ENCODE measurements around the gene SOCS3.

The SOCS3 gene

GRCh38 chr17:78344666-78345065, 15.2 kb downstream of the SOCS3 start:
- no peak for TF ChIP-seq CTCF (IDR thresholded peaks at IDR 0.05; ENCODE audit: low read depth, low read length, missing control alignments)
- H3K27ac ChIP-seq, result no peak overlapping the region

DNA sequence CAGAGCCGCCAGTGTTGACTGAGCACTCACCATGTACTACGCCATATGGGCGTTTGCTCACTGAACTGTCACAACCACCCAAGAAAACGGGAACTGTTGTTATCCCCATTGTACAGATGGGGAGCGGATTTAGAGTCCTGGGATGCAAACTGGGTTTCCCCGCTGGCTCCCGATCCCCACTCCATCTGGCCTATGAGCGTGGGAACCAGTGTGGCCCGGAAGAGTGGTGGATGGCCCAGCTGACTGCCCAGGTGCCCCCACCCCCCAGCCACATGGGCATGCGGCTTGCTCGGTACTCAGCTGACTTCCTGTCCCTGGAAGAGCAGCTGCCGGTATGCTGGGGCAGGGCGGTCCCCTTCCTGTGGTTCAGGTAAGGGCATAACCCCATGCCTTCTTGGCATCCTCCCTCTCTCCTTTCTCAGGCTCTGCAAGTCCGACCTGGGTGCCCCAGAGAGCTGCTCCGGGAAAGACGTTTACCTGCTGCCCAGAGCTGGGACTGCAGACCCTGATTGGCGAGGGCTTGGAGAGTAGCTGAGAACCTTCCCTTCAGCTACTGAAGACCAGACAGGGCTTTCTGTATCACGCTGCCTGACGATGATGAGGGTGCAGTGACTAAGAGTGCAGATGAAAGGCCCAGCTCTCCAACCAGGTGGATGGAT, 16.2 kb downstream of the SOCS3 start:
- no peak for DNase-seq
- H3K27ac ChIP-seq, result peak overlapping the region; percentile 94
- H3K27me3 ChIP-seq (replicated peaks), result no peaks in the 10 kb centered on the region
- H3K4me3 ChIP-seq (ENCODE audit: low read depth, low read length), result no peak overlapping the region
- H3K36me3 ChIP-seq (replicated peaks), result no peaks in the 10 kb centered on the region
- in situ Hi-C loops (cut with HindIII; ENCODE audit: low pct_ligation_motif_present, low sequenced_read_pairs), result no loop called here
- TF ChIP-seq CTCF (IDR thresholded peaks at IDR 0.05; ENCODE audit: low read depth, low read length, missing control alignments), result no peak

More at GRCh38 chr17:78344666-78345065, 15.2 kb downstream of the SOCS3 start:
- Histone ChIP-seq H3K27me3 (replicated peaks) (no peaks in the 10 kb centered on the region), H3K36me3 (replicated peaks) (no peaks in the 10 kb centered on the region), H3K4me3 (ENCODE audit: low read depth, low read length) (no peak overlapping the region)
- no peak for DNase-seq
- in situ Hi-C loops (cut with HindIII; ENCODE audit: low pct_ligation_motif_present, low sequenced_read_pairs), result no loop called here

DNA sequence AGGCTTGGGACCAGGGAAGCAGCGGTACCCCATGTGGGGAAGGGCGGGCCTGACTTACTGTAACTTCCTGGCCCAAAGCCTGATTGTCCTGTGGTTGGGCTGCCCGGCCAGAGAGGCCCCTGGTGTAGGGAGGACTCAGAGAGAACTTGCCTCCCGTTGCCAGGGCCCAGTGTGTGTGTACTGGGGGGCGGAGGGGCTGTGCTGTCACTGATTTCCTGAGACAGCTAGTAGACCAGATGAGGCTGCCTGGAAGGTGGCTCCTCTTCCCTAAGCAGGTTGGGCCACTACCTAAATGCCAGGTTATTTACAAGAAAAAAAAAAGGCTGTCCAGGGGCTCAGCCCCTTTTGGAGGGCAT, 16.7 kb downstream of the SOCS3 start:
- no peak overlapping the region for H3K4me3 ChIP-seq (ENCODE audit: low read depth, low read length)
- DNase-seq, result peak; percentile 88

DNA sequence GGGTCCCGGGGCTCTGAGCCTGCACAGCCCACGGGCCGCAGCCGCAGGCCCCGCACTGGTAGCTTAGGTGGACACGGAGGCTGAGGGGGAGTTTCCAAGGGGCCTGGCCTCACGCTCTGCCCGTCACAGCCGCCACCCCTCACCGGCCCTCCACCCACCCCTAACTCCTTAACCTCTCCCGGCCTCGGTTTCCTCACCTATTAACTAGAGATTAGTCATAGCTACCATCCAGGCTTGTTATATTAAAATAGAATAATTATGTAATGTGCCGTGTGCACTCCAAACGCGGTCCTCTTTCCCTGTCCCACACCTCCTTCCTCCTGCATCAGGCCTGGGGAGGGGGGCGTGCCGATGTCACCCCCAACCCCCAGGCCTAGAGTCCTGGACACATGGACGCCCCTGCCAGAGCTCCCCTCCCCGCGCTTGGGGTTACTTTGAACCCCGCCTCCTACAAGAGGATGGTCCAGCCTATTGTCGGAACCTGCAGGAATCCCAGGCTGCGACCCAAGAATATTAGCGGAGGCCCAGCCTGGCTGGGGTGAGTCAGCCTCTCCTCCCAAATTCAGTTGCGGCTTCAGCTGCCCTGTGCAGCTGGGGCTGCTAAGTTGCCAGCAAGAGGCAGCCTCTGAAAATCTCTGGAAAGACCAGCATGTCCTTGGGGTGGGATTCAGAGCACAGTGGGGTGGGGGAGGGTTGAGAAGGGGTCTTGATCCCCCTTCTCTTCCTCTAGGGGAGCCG, 17.3 kb downstream of the SOCS3 start:
- peak overlapping the region; percentile 94 for H3K27ac ChIP-seq
- DNase-seq, result peak; percentile 75
- peak overlapping the region; percentile 38 for H3K4me3 ChIP-seq (ENCODE audit: low read depth, low read length)
- in situ Hi-C loops (cut with HindIII; ENCODE audit: low pct_ligation_motif_present, low sequenced_read_pairs), result no loop called here
- no peak for TF ChIP-seq CTCF (IDR thresholded peaks at IDR 0.05; ENCODE audit: low read depth, low read length, missing control alignments)
- H3K27me3 ChIP-seq (replicated peaks), result no peaks in the 10 kb centered on the region
- H3K36me3 ChIP-seq (replicated peaks), result no peaks in the 10 kb centered on the region

More for the DNA sequence above, 16.7 kb downstream of the SOCS3 start:
- Histone ChIP-seq H3K27ac (peak overlapping the region; percentile 94), H3K36me3 (replicated peaks) (no peaks in the 10 kb centered on the region), H3K27me3 (replicated peaks) (no peaks in the 10 kb centered on the region)
- no peak for TF ChIP-seq CTCF (IDR thresholded peaks at IDR 0.05; ENCODE audit: low read depth, low read length, missing control alignments)
- in situ Hi-C loops (cut with HindIII; ENCODE audit: low pct_ligation_motif_present, low sequenced_read_pairs), result no loop called here

GRCh38 chr17:78341559-78342448, 18.1 kb downstream of the SOCS3 start:
- H3K27me3 ChIP-seq (replicated peaks), result no peaks in the 10 kb centered on the region
- DNase-seq, result no peak
- in situ Hi-C loops (cut with HindIII; ENCODE audit: low pct_ligation_motif_present, low sequenced_read_pairs), result no loop called here
- TF ChIP-seq CTCF (IDR thresholded peaks at IDR 0.05; ENCODE audit: low read depth, low read length, missing control alignments), result no peak
- peak overlapping the region; percentile 38 for H3K4me3 ChIP-seq (ENCODE audit: low read depth, low read length)
- no peaks in the 10 kb centered on the region for H3K36me3 ChIP-seq (replicated peaks)
- peak overlapping the region; percentile 94 for H3K27ac ChIP-seq

All from brain microvascular endothelial cell (primary cell).